WI38 (cell line): ENCODE data around the gene LGI4.

ENCODE experiments used
- H3K4me3 ChIP-seq: 2 replicates; pipeline ENCODE4 v1.5.1; 2011; ENCODE audit warnings: low read depth, mild to moderate bottlenecking, control low read depth, low read length
- CTCF ChIP-seq: IDR thresholded peaks from 2 replicates; pipeline ENCODE4 v1.5.1; 2012; ENCODE audit warnings: low read depth, mild to moderate bottlenecking, control low read depth, low read length

LGI4 gene

DNA sequence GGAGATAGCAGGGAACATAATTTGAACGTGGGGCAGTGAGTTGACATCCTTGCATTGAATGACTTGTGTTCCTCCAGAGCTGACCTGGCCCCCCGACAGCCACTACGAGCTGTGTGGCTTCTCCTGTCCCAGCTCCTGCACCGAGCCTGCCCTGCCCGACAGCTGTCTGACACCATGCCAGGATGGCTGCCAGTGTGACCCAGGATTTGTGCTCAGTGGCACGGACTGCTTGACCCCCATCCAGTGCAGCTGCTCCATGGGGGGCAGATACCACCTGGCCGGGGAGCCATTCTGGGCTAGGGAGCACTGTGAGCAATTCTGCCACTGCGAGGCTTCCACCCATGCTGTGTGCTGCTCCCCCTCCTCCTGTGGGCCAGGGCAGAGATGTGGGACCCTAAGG is 48.4 kb downstream of the LGI4 start:
- H3K4me3 ChIP-seq = no peak overlapping the region
- no peak for TF ChIP-seq CTCF

GRCh38 chr19:35085947-35086346 is 48.9 kb downstream of the LGI4 start:
- no peak overlapping the region for H3K4me3 ChIP-seq
- no peak for TF ChIP-seq CTCF

GRCh38 chr19:35084509-35084762 is 50.4 kb downstream of the LGI4 start:
- no peak for TF ChIP-seq CTCF
- no peak overlapping the region for H3K4me3 ChIP-seq

DNA sequence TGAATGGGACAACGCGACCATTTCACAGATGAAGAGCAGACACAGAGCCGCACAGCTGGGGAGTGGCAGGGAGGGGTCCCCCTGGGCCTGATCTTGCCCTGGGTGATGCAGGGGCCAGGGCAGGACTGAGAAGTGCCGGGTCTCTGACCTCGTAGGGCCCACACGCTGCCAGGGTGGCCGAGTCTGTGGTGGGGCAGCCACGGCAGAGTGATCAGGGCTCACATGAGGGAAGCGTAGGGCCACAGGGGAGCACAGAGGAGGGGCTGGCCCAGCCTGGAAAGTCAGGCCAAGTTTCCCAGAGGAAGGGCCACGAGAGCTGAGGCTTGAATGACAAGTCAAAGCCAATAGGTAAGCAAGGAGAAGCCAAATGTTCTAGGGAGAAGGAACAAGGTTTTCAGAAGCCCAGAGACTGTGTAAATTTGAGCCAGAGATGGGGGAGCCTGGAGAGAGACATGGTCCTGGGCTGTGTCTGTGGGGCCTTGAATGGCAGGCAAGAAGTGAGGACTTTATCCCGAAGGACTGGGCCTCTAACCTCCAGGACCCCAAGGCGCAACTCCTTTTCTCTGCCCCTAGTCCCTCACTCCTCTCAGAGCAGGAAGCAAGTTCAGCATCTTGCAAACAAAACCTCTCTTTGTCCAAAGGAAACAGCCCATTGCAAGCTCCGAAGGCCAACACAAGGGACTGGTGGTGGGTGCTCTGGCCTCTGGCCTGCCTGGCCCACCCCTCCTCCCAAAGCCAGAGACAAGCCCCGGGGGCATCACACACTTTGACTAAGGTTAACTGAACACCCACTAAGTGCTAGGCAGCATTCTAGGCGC is 51.0 kb downstream of the LGI4 start:
- no peak overlapping the region for H3K4me3 ChIP-seq
- no peak for TF ChIP-seq CTCF

DNA sequence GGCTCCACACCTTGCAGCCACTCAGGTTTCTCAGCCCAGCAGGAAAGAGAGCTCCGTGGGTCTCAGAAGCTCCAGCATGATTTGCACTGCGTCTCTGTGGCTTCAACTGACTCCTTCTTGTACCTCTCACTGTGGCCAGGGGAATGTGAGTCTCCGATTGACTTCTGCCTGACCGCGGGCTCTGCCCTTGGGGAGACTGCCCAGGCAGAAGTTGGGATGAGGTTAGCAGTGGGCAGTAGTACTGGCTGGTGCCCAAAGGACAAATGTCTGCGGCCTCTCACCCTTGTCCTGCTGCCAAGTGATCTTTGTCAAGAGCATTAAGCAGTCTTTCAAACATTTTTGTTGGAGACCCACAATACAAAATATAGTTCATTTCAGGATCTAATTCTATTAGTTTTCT is 53.7 kb downstream of the LGI4 start:
- no peak for TF ChIP-seq CTCF
- no peak overlapping the region for H3K4me3 ChIP-seq

DNA sequence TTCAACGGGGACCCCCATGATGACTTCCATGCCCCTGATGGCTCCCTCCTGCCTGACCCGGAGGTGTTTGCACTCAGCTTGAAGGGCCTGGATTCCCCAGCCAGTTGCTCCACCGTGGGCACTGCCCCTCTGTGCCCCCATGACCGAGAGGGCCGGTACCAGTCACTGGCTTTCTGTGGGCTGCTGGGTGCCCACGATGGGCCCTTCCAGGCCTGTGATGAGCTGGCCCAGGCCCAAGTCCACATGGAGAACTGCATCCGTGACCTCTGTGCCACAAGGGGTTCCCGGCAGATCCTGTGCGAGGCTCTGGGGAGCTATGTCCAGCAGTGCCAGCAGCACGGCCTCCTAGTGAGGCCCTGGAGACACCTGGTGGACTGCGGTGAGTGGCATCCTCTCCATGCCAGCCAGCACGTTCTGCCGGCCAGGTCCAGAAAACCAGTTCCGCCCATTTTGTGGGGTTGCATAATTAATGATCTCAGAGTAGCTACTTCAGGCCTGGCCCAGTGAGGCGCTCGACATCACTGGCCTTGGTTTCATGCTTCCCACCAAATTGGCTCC is 54.2 kb downstream of the LGI4 start:
- no peak overlapping the region for H3K4me3 ChIP-seq
- TF ChIP-seq CTCF = no peak

- no peak for TF ChIP-seq CTCF
- no peak overlapping the region for H3K4me3 ChIP-seq
Measured at GRCh38 chr19:35079826-35080225, 55.0 kb downstream of the LGI4 start.
